ENCODE data around the gene CISD3.

Gene CISD3

DNA sequence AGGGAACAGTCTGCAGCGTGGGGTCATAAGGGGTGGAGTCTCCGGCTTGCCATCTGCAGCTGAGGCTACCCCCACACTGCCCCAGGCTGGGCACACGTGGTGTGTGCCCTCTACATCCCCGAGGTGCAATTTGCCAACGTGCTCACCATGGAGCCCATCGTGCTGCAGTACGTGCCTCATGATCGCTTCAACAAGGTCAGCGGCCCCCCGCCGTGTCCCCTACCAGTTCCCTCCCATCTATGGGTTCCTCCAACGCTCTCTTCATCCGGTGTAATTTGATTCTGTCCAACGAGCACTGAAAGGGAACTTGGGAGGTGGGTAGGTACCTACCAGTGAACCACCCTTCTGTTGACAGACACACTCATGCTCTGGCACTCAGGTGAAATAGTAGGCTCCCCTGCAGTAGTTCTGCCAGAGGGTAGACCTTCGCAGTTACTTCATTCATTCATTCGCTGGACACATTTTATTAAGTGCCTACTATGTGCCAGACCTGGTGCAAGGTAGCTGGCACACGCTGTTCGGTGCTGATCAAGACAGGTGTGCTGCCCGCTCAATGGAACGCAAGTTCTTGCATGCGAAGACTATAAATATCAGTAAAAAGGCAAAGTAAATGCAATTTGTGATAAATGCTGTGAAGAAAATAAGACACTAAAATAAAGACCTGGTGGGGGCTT, 22.3 kb upstream of the CISD3 start:
- Histone ChIP-seq H3K79me2 (ENCODE audit: insufficient read depth, low read length) (0 out of 2 replicates have a peak, but pooled peaks cover 4% of the 10 kb centered on the region), H3K4me1 (ENCODE audit: insufficient read depth, low read length, severe bottlenecking) (peaks cover 29% of the 10 kb centered on the region), H3K4me3 (ENCODE audit: low read depth, low read length, poor library complexity, severe bottlenecking) (no peak overlapping the region), H2AFZ (ENCODE audit: low read length) (no peak overlapping the region), H4K20me1 (ENCODE audit: insufficient read depth, low read length) (no peaks in the 10 kb centered on the region), H3F3A (ENCODE audit: insufficient read depth, low read length) (no peaks in the 10 kb centered on the region), H3K27me3 (ENCODE audit: insufficient read depth, low read length) (no peaks in the 10 kb centered on the region), H3K9me2 (ENCODE audit: low read depth, low read length) (no peaks in the 10 kb centered on the region), H3K9ac (ENCODE audit: low read length) (no peak overlapping the region; the same call in 1 of the 2 replicates), H3K9me3 (ENCODE audit: low read length) (no peaks in the 10 kb centered on the region), H3K27ac (ENCODE audit: low read depth, low read length, poor library complexity, severe bottlenecking) (no peak overlapping the region), H3K36me3 (ENCODE audit: insufficient read depth, low read length) (peaks cover 44% of the 10 kb centered on the region), H3K4me2 (ENCODE audit: low read length) (no peak overlapping the region)
- TF ChIP-seq, protein P1, sequence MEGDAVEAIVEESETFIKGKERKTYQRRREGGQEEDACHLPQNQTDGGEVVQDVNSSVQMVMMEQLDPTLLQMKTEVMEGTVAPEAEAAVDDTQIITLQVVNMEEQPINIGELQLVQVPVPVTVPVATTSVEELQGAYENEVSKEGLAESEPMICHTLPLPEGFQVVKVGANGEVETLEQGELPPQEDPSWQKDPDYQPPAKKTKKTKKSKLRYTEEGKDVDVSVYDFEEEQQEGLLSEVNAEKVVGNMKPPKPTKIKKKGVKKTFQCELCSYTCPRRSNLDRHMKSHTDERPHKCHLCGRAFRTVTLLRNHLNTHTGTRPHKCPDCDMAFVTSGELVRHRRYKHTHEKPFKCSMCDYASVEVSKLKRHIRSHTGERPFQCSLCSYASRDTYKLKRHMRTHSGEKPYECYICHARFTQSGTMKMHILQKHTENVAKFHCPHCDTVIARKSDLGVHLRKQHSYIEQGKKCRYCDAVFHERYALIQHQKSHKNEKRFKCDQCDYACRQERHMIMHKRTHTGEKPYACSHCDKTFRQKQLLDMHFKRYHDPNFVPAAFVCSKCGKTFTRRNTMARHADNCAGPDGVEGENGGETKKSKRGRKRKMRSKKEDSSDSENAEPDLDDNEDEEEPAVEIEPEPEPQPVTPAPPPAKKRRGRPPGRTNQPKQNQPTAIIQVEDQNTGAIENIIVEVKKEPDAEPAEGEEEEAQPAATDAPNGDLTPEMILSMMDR (IDR thresholded peaks at IDR 0.05; ENCODE audit: low read length) = no peak
- no peak for TF ChIP-seq EZH2 (IDR thresholded peaks at IDR 0.05; ENCODE audit: borderline replicate concordance, low read length)

DNA sequence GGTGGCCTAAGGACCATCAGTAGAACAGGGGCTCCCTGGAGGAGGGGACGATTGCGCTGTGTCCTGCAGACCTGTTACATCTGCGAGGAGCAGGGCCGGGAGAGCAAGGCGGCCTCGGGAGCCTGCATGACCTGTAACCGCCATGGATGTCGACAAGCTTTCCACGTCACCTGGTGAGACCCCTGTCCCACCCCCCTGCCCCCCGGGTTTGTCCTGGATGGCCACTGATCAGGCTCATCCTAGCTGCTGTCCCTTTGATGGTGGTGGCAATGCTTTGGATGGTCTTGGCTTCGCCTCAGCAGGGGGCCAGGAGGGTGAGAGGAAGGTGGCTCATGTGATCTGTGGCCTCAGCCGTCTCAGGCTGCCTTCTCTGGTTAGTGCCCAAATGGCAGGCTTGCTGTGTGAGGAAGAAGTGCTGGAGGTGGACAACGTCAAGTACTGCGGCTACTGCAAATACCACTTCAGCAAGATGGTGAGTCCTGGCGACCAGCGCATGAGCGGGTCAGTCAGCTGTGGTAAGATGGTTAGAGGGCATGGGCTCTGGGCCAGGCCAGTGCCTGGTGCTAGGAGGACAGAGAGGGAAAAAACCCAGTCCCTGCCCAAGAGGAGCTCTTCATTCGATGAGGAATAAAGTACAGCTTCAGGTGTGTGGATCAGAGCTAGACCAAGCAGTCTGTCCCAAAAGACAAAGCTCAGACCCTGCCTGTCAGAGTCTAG, 20.9 kb upstream of the CISD3 start:
- H2AFZ ChIP-seq (ENCODE audit: low read length) = no peak overlapping the region
- H4K20me1 ChIP-seq (ENCODE audit: insufficient read depth, low read length) = no peaks in the 10 kb centered on the region
- H3K79me2 ChIP-seq (ENCODE audit: insufficient read depth, low read length) = 0 out of 2 replicates have a peak, but pooled peaks cover 4% of the 10 kb centered on the region
- H3K36me3 ChIP-seq (ENCODE audit: insufficient read depth, low read length) = peaks cover 59% of the 10 kb centered on the region
- peaks cover 16% of the 10 kb centered on the region for H3K4me1 ChIP-seq (ENCODE audit: insufficient read depth, low read length, severe bottlenecking)
- no peak overlapping the region for H3K9ac ChIP-seq (ENCODE audit: low read length)
- no peaks in the 10 kb centered on the region for H3K9me2 ChIP-seq (ENCODE audit: low read depth, low read length)
- H3K27ac ChIP-seq (ENCODE audit: low read depth, low read length, poor library complexity, severe bottlenecking) = no peak overlapping the region
- H3F3A ChIP-seq (ENCODE audit: insufficient read depth, low read length) = no peaks in the 10 kb centered on the region
- no peaks in the 10 kb centered on the region for H3K9me3 ChIP-seq (ENCODE audit: low read length)
- no peak overlapping the region for H3K4me2 ChIP-seq (ENCODE audit: low read length)
- no peak overlapping the region for H3K4me3 ChIP-seq (ENCODE audit: low read depth, low read length, poor library complexity, severe bottlenecking)
- TF ChIP-seq, protein P1 (IDR thresholded peaks at IDR 0.05; ENCODE audit: low read length) = no peak
- no peak for TF ChIP-seq EZH2 (IDR thresholded peaks at IDR 0.05; ENCODE audit: borderline replicate concordance, low read length)
- H3K27me3 ChIP-seq (ENCODE audit: insufficient read depth, low read length) = no peaks in the 10 kb centered on the region

DNA sequence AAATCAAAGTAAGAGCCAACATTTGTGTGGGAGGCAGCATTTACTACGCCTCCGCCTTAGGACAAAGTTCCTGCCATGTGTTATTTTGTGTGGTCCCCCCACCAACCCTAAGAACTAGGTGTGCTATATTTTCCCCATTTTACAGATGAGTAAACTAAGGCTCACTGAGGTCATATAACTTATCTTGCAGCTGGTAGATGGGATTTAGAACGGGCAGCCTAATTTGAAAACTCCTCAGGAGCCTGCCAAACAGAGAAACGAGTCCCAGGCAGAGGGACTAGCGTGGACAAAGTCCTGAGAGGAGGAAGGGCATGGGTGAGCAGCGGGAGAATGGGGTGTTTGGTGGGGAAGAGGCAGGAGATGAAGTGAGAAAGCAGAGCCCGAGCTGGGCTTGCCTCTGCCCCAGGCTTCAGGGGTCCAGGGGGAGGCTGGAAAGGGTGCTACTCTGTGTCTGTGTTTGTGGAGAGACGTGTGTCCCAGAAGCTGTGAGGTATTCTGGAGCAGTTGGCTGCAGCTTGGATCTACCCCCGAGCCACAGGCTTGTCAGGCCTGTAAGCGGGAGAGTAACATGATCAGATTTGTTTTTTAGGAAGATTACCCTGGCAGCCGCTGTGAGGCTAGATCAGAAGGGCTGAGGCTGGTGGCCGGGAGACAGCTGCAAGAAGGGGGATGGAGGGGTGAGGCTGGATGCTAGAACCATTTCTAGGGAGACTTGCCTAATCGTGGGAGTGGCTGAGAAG, 20.1 kb upstream of the CISD3 start:
- H3F3A ChIP-seq (ENCODE audit: insufficient read depth, low read length) = no peaks in the 10 kb centered on the region
- H4K20me1 ChIP-seq (ENCODE audit: insufficient read depth, low read length) = no peaks in the 10 kb centered on the region
- H2AFZ ChIP-seq (ENCODE audit: low read length) = no peak overlapping the region
- no peaks in the 10 kb centered on the region for H3K9me3 ChIP-seq (ENCODE audit: low read length)
- no peaks in the 10 kb centered on the region for H3K9me2 ChIP-seq (ENCODE audit: low read depth, low read length)
- peaks cover 14% of the 10 kb centered on the region for H3K4me1 ChIP-seq (ENCODE audit: insufficient read depth, low read length, severe bottlenecking)
- H3K9ac ChIP-seq (ENCODE audit: low read length) = no peak overlapping the region
- no peak overlapping the region for H3K4me3 ChIP-seq (ENCODE audit: low read depth, low read length, poor library complexity, severe bottlenecking)
- H3K27ac ChIP-seq (ENCODE audit: low read depth, low read length, poor library complexity, severe bottlenecking) = no peak overlapping the region
- H3K79me2 ChIP-seq (ENCODE audit: insufficient read depth, low read length) = 0 out of 2 replicates have a peak, but pooled peaks cover 4% of the 10 kb centered on the region
- no peaks in the 10 kb centered on the region for H3K27me3 ChIP-seq (ENCODE audit: insufficient read depth, low read length)
- H3K4me2 ChIP-seq (ENCODE audit: low read length) = no peak overlapping the region
- peaks cover 66% of the 10 kb centered on the region for H3K36me3 ChIP-seq (ENCODE audit: insufficient read depth, low read length)
- TF ChIP-seq, protein P1 (IDR thresholded peaks at IDR 0.05; ENCODE audit: low read length) = no peak
- TF ChIP-seq EZH2 (IDR thresholded peaks at IDR 0.05; ENCODE audit: borderline replicate concordance, low read length) = no peak

All from OCI-LY1 (cell line).